HS-5 (cell line): Measurements from ENCODE around the gene CLVS2.

Experiments used
- DNase-seq: peaks from one replicate; pipeline ENCODE4 v3.0.0-alpha.2; 2012; ENCODE audit warnings: low read depth

The CLVS2 gene

DNA sequence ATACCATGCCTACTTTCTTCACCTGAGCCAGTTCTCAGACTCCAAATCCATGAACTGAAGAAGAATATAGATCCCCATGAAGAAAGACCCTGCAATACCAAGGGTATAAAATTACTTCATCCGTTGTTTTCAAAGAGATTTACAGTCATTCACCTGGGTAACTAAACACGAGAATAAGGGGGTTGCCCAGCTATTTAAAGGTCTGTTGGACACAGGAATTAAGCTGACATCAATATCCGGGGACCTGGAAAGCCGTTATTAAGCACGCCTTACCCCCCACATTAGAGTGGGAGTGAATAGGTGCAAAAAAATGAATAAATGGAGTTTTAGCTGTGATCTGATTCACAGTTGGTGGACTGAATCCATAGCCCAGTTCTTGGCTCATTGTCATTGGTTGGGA, 28.9 kb downstream of the CLVS2 start:
- no peak for DNase-seq

- DNase-seq: no peak
Observed at GRCh38 chr6:123027408-123027807, 31.4 kb downstream of the CLVS2 start.

DNA sequence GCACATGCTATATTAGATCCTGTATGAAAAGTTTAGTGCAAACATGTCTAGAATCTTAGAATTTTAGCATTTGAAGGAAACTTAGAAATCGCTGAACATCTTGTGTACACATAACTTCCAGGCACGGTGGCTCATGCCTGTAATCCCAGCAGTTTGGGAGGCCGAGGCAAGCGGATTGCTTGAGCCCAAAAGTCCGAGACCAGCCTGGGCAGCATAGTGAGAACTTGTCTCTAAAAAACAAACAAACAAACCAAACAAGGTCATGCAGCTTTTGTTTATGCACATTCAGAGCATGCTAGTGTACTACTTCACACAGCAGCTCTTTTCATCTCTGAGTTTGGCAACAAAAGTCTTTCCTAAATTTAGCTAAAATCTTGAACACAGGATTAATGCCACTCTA, 32.2 kb downstream of the CLVS2 start:
- no peak for DNase-seq

GRCh38 chr6:123030282-123030681, 34.2 kb downstream of the CLVS2 start:
- no peak for DNase-seq

GRCh38 chr6:123036648-123037047, 40.6 kb downstream of the CLVS2 start:
- DNase-seq: no peak

GRCh38 chr6:123039431-123039830, 43.4 kb downstream of the CLVS2 start:
- DNase-seq: no peak

GRCh38 chr6:123042401-123042800, 46.4 kb downstream of the CLVS2 start:
- DNase-seq: no peak

DNA sequence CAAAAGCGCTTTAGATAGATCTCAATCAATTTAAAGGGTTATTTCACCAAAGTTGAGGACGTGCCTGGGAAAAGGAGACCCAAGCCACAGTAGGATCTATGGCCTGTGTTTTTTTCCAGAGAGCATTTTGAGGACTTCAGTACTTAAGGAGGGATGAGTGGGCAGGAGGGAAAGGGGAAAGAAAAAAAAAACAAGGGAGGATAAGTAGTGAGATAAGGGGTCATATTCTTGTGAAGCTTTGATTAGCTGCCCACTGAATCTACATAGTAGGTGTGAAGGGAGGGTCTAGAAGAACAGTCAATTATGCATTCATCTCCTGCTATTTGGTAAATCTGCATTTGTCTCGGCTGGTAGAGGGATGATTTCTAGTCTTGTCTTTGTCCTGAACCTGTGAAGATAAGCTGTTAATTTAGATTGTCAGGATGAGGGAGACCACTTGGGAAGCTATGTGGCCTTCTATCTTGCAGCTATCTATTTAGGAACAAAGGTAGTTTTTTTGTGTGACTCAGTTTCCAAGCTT, 48.4 kb downstream of the CLVS2 start:
- DNase-seq: no peak

GRCh38 chr6:123053602-123054225, 57.7 kb downstream of the CLVS2 start:
- no peak for DNase-seq

DNA sequence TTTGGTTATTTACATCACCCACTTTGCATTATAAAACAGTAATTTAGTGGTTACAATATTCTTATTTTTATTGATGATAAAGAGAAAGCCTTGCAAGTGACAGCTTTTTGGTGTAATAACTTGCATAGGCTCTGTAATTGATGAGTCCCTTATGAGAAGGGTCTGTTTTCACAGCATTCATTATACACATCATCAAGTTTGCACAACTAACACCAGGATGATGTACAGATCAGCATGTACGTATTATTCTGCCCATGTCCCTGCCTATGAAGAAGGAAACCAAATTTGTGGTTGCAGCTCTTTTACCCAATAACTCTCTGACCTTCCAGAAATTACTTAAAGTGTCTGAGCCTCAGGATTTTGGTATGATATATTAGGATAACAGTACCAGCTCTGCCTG, 59.2 kb downstream of the CLVS2 start:
- DNase-seq: no peak

DNA sequence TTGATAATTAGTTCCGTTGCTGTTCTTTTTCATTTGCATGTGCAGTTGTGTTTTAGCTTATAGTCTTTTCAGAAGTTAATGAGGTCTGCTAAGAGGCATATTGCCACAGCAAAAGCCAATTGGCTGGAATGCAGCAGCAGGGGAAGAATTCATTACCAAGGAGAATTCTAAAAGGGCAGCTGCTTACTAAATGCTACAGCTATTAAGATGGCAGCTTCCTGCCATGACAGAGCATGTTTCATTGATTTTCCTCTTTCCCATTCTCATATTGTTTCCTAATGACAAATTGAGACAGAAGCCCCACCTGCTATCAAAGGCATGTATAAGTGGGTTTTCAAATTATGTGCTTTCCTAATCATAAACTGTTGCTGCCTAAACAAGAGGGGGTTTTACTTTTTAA, 66.6 kb downstream of the CLVS2 start:
- DNase-seq: no peak

DNA sequence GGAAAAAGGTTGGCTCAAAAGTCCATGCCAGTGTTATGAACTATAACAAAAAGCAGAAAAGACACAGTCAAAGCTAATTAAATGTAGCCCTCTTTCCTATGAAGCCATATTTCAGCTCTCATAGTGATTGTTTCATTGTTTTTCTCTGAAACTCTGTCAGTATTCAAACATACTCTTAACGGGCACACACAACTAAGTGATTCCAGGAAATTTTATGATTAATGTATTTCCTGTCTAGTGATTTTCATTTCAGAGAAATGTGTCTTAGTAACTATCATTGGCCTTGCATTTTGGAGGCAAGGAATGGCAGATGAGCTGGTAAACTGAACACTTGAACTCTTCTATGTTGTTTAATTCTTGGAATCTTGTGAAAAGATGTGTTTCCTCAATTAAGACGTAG, 68.0 kb downstream of the CLVS2 start:
- DNase-seq: no peak

DNA sequence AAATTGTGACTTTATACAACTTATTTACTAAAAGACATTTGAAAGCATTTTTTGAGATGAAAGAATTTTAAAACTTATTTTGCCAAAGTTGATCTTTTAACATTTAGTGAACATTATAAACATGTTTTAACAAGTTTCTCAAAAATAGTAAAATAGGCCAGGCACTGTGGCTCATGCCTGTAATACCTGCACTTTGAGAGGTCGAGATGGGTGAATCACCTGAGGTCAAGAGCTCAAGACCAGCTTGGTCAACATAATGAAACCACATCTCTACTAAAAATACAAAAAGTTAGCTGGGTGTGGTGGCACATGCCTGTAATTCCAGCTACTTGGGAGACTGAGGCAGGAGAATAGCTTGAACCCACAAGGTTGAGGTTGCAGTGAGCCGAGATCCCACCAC, 78.6 kb downstream of the CLVS2 start:
- no peak for DNase-seq

GRCh38 chr6:123085403-123085802, 89.4 kb downstream of the CLVS2 start:
- DNase-seq: no peak

- DNase-seq: no peak
Observed at GRCh38 chr6:123089226-123089625, 93.2 kb downstream of the CLVS2 start.

DNA sequence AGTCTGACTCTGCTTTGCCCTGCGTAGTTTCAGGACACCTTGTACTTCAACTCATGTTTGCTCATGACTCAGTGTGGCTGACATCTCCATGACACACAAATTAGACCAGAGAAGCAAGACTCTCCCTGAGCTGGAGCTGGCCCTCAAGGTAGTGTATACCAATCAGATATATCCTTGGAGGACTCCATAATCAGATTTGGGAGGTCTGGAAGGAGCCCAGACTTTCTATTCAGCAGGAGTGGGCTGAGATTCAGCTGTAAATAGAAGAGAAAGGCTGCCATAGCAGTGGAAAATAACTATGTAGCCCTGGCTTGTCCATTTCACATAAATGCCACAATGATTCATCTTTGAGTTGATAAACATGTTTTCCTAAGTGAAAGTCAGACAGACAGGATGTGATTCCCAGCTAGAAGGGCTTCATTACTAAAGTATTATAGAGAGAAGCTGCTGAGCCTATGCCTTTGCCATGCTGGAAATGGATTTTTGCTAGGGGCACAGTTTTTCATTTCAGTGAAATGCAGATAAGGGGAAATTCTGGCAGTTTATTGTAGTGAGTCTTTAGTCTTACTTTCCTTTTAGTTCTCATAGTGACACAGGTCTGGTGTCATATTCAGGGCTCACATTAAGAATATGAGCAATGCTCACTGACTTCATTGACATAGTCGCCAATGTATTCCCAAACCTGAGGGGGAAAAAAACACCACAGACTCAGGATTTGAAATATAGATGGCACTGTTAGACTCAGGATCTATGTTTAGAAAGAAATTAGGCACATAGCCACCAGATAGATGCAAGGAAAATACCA, 95.3 kb downstream of the CLVS2 start:
- DNase-seq: peak; percentile 45

GRCh38 chr6:123091896-123092271, 95.8 kb downstream of the CLVS2 start:
- no peak for DNase-seq

DNA sequence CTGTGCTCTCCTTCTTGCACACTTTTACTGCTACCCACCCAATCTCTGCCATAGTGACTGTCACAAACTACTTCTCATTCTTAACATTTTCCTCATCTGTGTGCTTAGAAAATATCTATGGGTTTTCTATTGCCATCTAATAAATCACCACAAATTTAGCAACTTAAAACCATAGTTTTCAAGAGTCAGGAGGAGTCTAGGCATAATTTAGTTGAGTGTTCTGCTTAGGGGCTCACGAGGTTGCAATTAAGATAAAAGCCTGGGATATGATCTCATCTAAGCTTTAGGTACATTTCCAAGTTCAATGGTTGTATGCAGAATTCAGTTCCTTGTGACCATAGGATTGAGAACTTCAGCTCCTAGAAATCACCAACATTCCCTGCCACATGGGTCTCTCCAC, 98.8 kb downstream of the CLVS2 start:
- DNase-seq: no peak

DNA sequence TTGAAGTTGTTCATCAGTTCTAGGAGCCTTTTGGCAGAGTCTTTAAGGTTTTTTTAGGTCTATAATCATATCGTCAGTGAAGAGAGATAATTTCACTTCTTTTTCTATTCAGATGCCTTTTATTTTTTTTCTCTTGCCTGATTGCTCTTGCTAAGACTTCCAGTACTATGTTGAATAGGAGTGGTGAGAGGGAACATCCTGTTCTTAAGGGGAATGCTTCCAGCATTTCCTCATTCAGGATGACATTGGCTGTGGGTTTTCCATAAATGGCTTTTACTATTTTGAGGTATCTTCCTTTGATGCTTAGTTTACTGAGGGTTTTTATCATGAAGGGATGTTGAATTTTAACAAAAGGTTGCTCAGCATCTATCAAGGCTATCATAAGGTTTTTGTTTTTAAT, 109.5 kb downstream of the CLVS2 start:
- DNase-seq: no peak

- DNase-seq: no peak
Observed at GRCh38 chr6:123116370-123116769, 120.3 kb downstream of the CLVS2 start.

- no peak for DNase-seq
Observed at GRCh38 chr6:123117145-123117908, 121.3 kb downstream of the CLVS2 start.

DNA sequence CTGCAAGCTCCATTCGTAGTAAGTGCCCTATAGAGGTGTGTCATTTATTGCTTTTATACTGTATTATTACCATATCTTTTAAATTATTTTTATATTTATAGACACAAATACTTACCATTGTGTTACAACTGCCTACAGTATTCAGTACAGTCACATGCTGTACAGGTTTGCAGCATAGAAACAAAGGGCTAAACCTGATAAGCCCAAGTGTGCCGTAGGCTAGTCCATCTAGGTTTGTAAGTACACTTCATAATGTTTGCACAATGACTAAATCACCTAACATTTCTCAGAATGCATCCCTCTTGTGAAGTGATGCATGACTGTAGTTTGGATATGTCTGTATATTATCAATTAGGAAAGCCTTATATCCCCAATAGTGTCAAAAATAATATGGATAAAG, 122.8 kb downstream of the CLVS2 start:
- DNase-seq: no peak
